SK-N-SH treated with all-trans-retinoic acid at 6 μM for 48 hours (cell line): ENCODE results near the gene ACKR1.

ENCODE experiments used
- ATAC-seq: fragments of 200-7000 bp; cut with Tn5 transposase; 3 replicates; pipeline ENCODE4 v1.9.1; 2020; ENCODE audit warnings: mild to moderate bottlenecking, moderate library complexity
- ARNTL ChIP-seq: fragments of 450-650 bp; formaldehyde crosslinking; IDR thresholded peaks from 2 replicates; pipeline ENCODE4 v1.5.0; 2020; ENCODE audit warnings: low read depth, mild to moderate bottlenecking, moderate library complexity, borderline replicate concordance
- BACH2 ChIP-seq: fragments of 250-450 bp; sonication (Bioruptor Pico); IDR thresholded peaks from 2 replicates; pipeline ENCODE4 v1.9.0; 2021; ENCODE audit warnings: mild to moderate bottlenecking, borderline replicate concordance
- CREB5 ChIP-seq: fragments of 250-450 bp; sonication (Bioruptor Pico); IDR thresholded peaks from 2 replicates; pipeline ENCODE4 v1.5.1; 2020; ENCODE audit warnings: low read depth, mild to moderate bottlenecking, moderate library complexity
- CSDC2 ChIP-seq: fragments of 250-450 bp; sonication (Bioruptor Pico); IDR thresholded peaks from 2 replicates; pipeline ENCODE4 v1.5.0; 2020; ENCODE audit warnings: mild to moderate bottlenecking, moderate library complexity
- CSRNP3 ChIP-seq: fragments of 250-450 bp; sonication (Bioruptor Pico); IDR thresholded peaks from 2 replicates; pipeline ENCODE4 v1.5.1; 2021; ENCODE audit warnings: mild to moderate bottlenecking, moderate library complexity
- ISL1 ChIP-seq: fragments of 250-450 bp; sonication (Bioruptor Pico); IDR thresholded peaks from 2 replicates; pipeline ENCODE4 v2.1.2; 2022; ENCODE audit warnings: mild to moderate bottlenecking, moderate library complexity
- OSR1 ChIP-seq: fragments of 250-450 bp; sonication (Bioruptor Pico); IDR thresholded peaks from 2 replicates; pipeline ENCODE4 v1.8.0; 2022; ENCODE audit warnings: moderate library complexity, mild to moderate bottlenecking, inconsistent platforms
- PATZ1 ChIP-seq: fragments of 250-450 bp; sonication (Bioruptor Pico); IDR thresholded peaks from 2 replicates; pipeline ENCODE4 v1.8.0; 2020; ENCODE audit warnings: mild to moderate bottlenecking, moderate library complexity, borderline replicate concordance
- POU6F1 ChIP-seq: fragments of 250-450 bp; sonication (Bioruptor Pico); IDR thresholded peaks from 2 replicates; pipeline ENCODE4 v1.8.0; 2021; ENCODE audit warnings: low read depth, mild to moderate bottlenecking, moderate library complexity, borderline replicate concordance
- PPARA ChIP-seq: fragments of 250-450 bp; sonication (Bioruptor Pico); IDR thresholded peaks from 2 replicates; pipeline ENCODE4 v1.5.0; 2020; ENCODE audit warnings: mild to moderate bottlenecking, borderline replicate concordance
- RARB ChIP-seq: fragments of 250-450 bp; sonication (Bioruptor Pico); IDR thresholded peaks from 2 replicates; pipeline ENCODE4 v1.8.0; 2021; ENCODE audit warnings: mild to moderate bottlenecking, moderate library complexity
- SNAI2 ChIP-seq: fragments of 250-450 bp; sonication (Bioruptor Pico); IDR thresholded peaks from 2 replicates; pipeline ENCODE4 v1.5.0; 2020; ENCODE audit warnings: mild to moderate bottlenecking, moderate library complexity
- TCF4 ChIP-seq: fragments of 250-450 bp; sonication (Bioruptor Pico); IDR thresholded peaks from 2 replicates; pipeline ENCODE4 v1.8.0; 2021; ENCODE audit warnings: mild to moderate bottlenecking, moderate library complexity, borderline replicate concordance
- TOX ChIP-seq: fragments of 250-450 bp; sonication (Bioruptor Pico); IDR thresholded peaks from 2 replicates; pipeline ENCODE4 v1.8.0; 2021; ENCODE audit warnings: mild to moderate bottlenecking, moderate library complexity, borderline replicate concordance
- TSHZ2 ChIP-seq: fragments of 250-450 bp; sonication (Bioruptor Pico); IDR thresholded peaks from 2 replicates; pipeline ENCODE4 v1.5.0; 2020; ENCODE audit warnings: mild to moderate bottlenecking, moderate library complexity
- ZFP3 ChIP-seq: fragments of 250-450 bp; sonication (Bioruptor Pico); IDR thresholded peaks from 2 replicates; pipeline ENCODE4 v1.5.0; 2020; ENCODE audit warnings: mild to moderate bottlenecking, moderate library complexity
- ZNF8 ChIP-seq: fragments of 450-650 bp; formaldehyde crosslinking; IDR thresholded peaks from 2 replicates; pipeline ENCODE4 v1.5.0; 2020; ENCODE audit warnings: mild to moderate bottlenecking, moderate library complexity

The ACKR1 gene

GRCh38 chr1:159184201-159184600, 20.5 kb upstream of the ACKR1 start:
- no peak for ATAC-seq
- TF ChIP-seq CSRNP3 (CRISPR knock-in tag) (no peak), CREB5 (CRISPR knock-in tag) (no peak), TOX (no peak), ZNF8 (CRISPR knock-in tag) (no peak), ZFP3 (CRISPR knock-in tag) (no peak), RARB (CRISPR knock-in tag) (no peak), PATZ1 (CRISPR knock-in tag) (no peak), POU6F1 (CRISPR knock-in tag) (no peak)
- TF ChIP-seq, all 23 proteins: peak for 0

GRCh38 chr1:159185121-159185520, 19.6 kb upstream of the ACKR1 start:
- no peak for TF ChIP-seq CREB5 (CRISPR knock-in tag)
- no peak for TF ChIP-seq BACH2 (CRISPR knock-in tag)
- no peak for TF ChIP-seq OSR1
- no peak for TF ChIP-seq PATZ1 (CRISPR knock-in tag)
- TF ChIP-seq PPARA (CRISPR knock-in tag): no peak
- TF ChIP-seq RARB (CRISPR knock-in tag): no peak
- no peak for TF ChIP-seq ZFP3 (CRISPR knock-in tag)
- TF ChIP-seq TSHZ2 (CRISPR knock-in tag): no peak
- no peak for ATAC-seq

GRCh38 chr1:159187033-159187432, 17.6 kb upstream of the ACKR1 start:
- no peak for TF ChIP-seq TCF4 (CRISPR knock-in tag)
- no peak for TF ChIP-seq ARNTL (CRISPR knock-in tag)
- TF ChIP-seq OSR1: no peak
- no peak for TF ChIP-seq TSHZ2 (CRISPR knock-in tag)
- TF ChIP-seq CSDC2 (CRISPR knock-in tag): no peak
- no peak for TF ChIP-seq ISL1
- no peak for TF ChIP-seq RARB (CRISPR knock-in tag)
- no peak for TF ChIP-seq CREB5 (CRISPR knock-in tag)
- TF ChIP-seq SNAI2 (CRISPR knock-in tag): no peak
- no peak for TF ChIP-seq PPARA (CRISPR knock-in tag)
- no peak for ATAC-seq
